H1 (cell line): ENCODE results near the gene U2SURP. TPM values are rescaled to one million over a fixed set of nuclear protein-coding genes. Genes with fewer than 3 reads are reported as not detected.

Experiments used
- CTCF ChIA-PET: fragments of 300-600 bp; sonication (Branson Sonifier 250); formaldehyde crosslinking; loops from one replicate; lab custom pipeline; 2021; ENCODE audit not compliant: partially characterized antibody; lab: Charles Lee
- POLR2A ChIA-PET: fragments of 300-600 bp; sonication (Branson Sonifier 250); formaldehyde crosslinking; loops from one replicate; lab custom pipeline; 2021; ENCODE audit warnings: inconsistent platforms; ENCODE audit not compliant: partially characterized antibody; lab: Charles Lee
- DNase-seq, 2 experiments: peaks; one replicate each; pipeline versions ENCODE4 v3.0.0 to v3.0.0-alpha.2; 2010 to 2022; ENCODE audit warnings: low spot score in 2 of 2, low read depth in 1 of 2, mixed read lengths in 1 of 2
- FAIRE-seq: peaks from 2 replicates; lab custom pipeline; 2011; peaks lifted over from hg19 to GRCh38; lab: Jason Lieb, UNC
- H2AFZ ChIP-seq: 2 replicates; pipeline ENCODE4 v1.8.1; 2012; ENCODE audit warnings: low read length, inconsistent platforms
- H2AK5ac ChIP-seq: 2 replicates; pipeline ENCODE4 v1.6.1; 2013; ENCODE audit warnings: low read depth, low read length
- H2BK120ac ChIP-seq: replicated peaks from 2 replicates; pipeline ENCODE3; 2013; ENCODE audit warnings: low read depth, low read length, inconsistent platforms
- H2BK12ac ChIP-seq: 2 replicates; pipeline ENCODE4 v1.6.1; 2013; ENCODE audit warnings: low read depth, low read length
- H2BK15ac ChIP-seq: 2 replicates; pipeline ENCODE4 v1.6.1; 2013; ENCODE audit warnings: low read length
- H2BK20ac ChIP-seq: 2 replicates; pipeline ENCODE4 v1.6.1; 2013; ENCODE audit warnings: low read length
- H2BK5ac ChIP-seq: 2 replicates; pipeline ENCODE4 v1.6.1; 2013; ENCODE audit warnings: low read depth, low read length
- H3K14ac ChIP-seq: 2 replicates; pipeline ENCODE4 v1.6.1; 2013; ENCODE audit warnings: inconsistent platforms; ENCODE audit not compliant: insufficient read length
- H3K18ac ChIP-seq: 2 replicates; pipeline ENCODE4 v1.6.1; 2013; ENCODE audit warnings: low read length; ENCODE audit errors: extremely low read depth
- H3K23ac ChIP-seq: 2 replicates; pipeline ENCODE4 v1.6.1; 2013; ENCODE audit warnings: inconsistent platforms; ENCODE audit not compliant: insufficient read length
- H3K23me2 ChIP-seq: 2 replicates; pipeline ENCODE4 v1.6.1; 2013; ENCODE audit warnings: low read depth, low read length
- H3K27ac ChIP-seq: 2 replicates; pipeline ENCODE4 v1.6.1; 2011; ENCODE audit warnings: low read depth, low read length, inconsistent platforms
- H3K27me3 ChIP-seq, 4 experiments: replicated peaks in 1 of 4; 1 replicate in 1 of 4; 2 replicates in 3 of 4; pipeline versions ENCODE4 v1.6.1 to v1.8.1; 2011 to 2013; ENCODE audit warnings: low read length in 3 of 4, mild to moderate bottlenecking in 3 of 4, inconsistent platforms in 2 of 4, mixed read lengths in 2 of 4, moderate library complexity in 1 of 4; ENCODE audit not compliant: control insufficient read depth in 3 of 4, insufficient read depth in 3 of 4; ENCODE audit errors: extremely low read depth in 1 of 4
- H3K36me3 ChIP-seq, 4 experiments: 2 replicates each; pipeline versions ENCODE4 v1.6.1 to v1.8.1; 2011 to 2013; ENCODE audit warnings: mild to moderate bottlenecking in 4 of 4, low read length in 3 of 4, moderate library complexity in 2 of 4, control low read depth in 1 of 4, inconsistent platforms in 1 of 4; ENCODE audit not compliant: insufficient read depth in 4 of 4, control insufficient read depth in 2 of 4
- H3K4ac ChIP-seq: replicated peaks from 2 replicates; pipeline ENCODE3; 2013; ENCODE audit warnings: low read length, low read depth, mixed read lengths, inconsistent platforms; ENCODE audit not compliant: insufficient read length
- H3K4me1 ChIP-seq, 4 experiments: replicated peaks in 1 of 4; 1 replicate in 1 of 4; 2 replicates in 3 of 4; pipeline versions ENCODE4 v1.6.1 to v1.8.1; 2011 to 2013; ENCODE audit warnings: low read length in 3 of 4, inconsistent platforms in 2 of 4, mixed read lengths in 1 of 4; ENCODE audit not compliant: insufficient read depth in 4 of 4, control insufficient read depth in 3 of 4
- H3K4me2 ChIP-seq, 2 experiments: 2 replicates each; pipeline versions ENCODE4 v1.6.1 to v1.8.1; 2011 to 2013; ENCODE audit warnings: low read depth in 2 of 2, low read length in 2 of 2, control low read depth in 1 of 2, inconsistent platforms in 1 of 2, mild to moderate bottlenecking in 1 of 2; ENCODE audit not compliant: insufficient read depth in 1 of 2
- H3K4me3 ChIP-seq, 4 experiments: fragments of 200-600, 300-600 bp in 1 of 4; sonication (generic), shearing (Covaris generic), sonication (Bioruptor Twin) in 1 of 4; 2 replicates each; pipeline versions ENCODE4 v1.5.1 to v1.8.1; 2011 to 2016; ENCODE audit warnings: low read length in 4 of 4, low read depth in 3 of 4, control low read depth in 2 of 4, inconsistent platforms in 2 of 4, mild to moderate bottlenecking in 2 of 4, mixed read lengths in 1 of 4, moderate library complexity in 1 of 4; ENCODE audit not compliant: insufficient read depth in 2 of 4; ENCODE audit errors: extremely low read depth in 1 of 4
- H3K56ac ChIP-seq: replicated peaks from 2 replicates; pipeline ENCODE3; 2013; ENCODE audit warnings: low read depth, mild to moderate bottlenecking, mixed read lengths, low read length, inconsistent platforms; ENCODE audit not compliant: insufficient read length
- H3K79me1 ChIP-seq: 2 replicates; pipeline ENCODE4 v1.6.1; 2013; ENCODE audit warnings: low read depth, low read length, control low read depth
- H3K79me2 ChIP-seq, 2 experiments: 2 replicates each; pipeline versions ENCODE4 v1.6.1 to v1.8.1; 2012 to 2013; ENCODE audit warnings: low read length in 2 of 2, mild to moderate bottlenecking in 2 of 2, inconsistent platforms in 1 of 2; ENCODE audit not compliant: insufficient read depth in 2 of 2, control insufficient read depth in 1 of 2
- H3K9ac ChIP-seq, 4 experiments: replicated peaks in 1 of 4; 1 replicate in 1 of 4; 2 replicates in 3 of 4; pipeline versions ENCODE4 v1.6.1 to v1.8.1; 2011 to 2013; ENCODE audit warnings: low read depth in 3 of 4, low read length in 3 of 4, control low read depth in 2 of 4, mild to moderate bottlenecking in 2 of 4, moderate library complexity in 2 of 4, inconsistent platforms in 1 of 4; ENCODE audit errors: extremely low read depth in 1 of 4
- H3K9me3 ChIP-seq, 2 experiments: 2 replicates each; pipeline versions ENCODE4 v1.6.1 to v1.8.1; 2012 to 2013; ENCODE audit warnings: mild to moderate bottlenecking in 2 of 2, moderate library complexity in 2 of 2, control low read depth in 1 of 2, inconsistent platforms in 1 of 2, low read depth in 1 of 2, low read length in 1 of 2, mixed read lengths in 1 of 2; ENCODE audit not compliant: insufficient read depth in 2 of 2
- H4K20me1 ChIP-seq, 2 experiments: replicated peaks in 1 of 2; 2 replicates each; pipeline versions ENCODE3 to v1.8.1; 2011 to 2013; ENCODE audit warnings: inconsistent platforms in 2 of 2, low read length in 2 of 2, mild to moderate bottlenecking in 1 of 2; ENCODE audit not compliant: insufficient read depth in 2 of 2, control insufficient read depth in 1 of 2
- H4K5ac ChIP-seq: 2 replicates; pipeline ENCODE4 v1.6.1; 2013; ENCODE audit warnings: low read length, low read depth, mixed read lengths, inconsistent platforms; ENCODE audit not compliant: insufficient read length
- H4K8ac ChIP-seq: 2 replicates; pipeline ENCODE4 v1.8.0; 2013; ENCODE audit warnings: mild to moderate bottlenecking, moderate library complexity, low read length, inconsistent platforms; ENCODE audit not compliant: insufficient read depth; ENCODE audit errors: extremely low read depth
- H4K91ac ChIP-seq: replicated peaks from 2 replicates; pipeline ENCODE3; 2013; ENCODE audit warnings: low read length, mixed read lengths, inconsistent platforms; ENCODE audit not compliant: insufficient read length
- BRCA1 ChIP-seq: IDR thresholded peaks from 2 replicates; pipeline ENCODE4 v1.6.1; 2012; ENCODE audit warnings: low read depth, low read length, improper control_type of control experiment
- CBX5 ChIP-seq: fragments of 300-800, 300-1000 bp; sonication (generic); IDR thresholded peaks from 2 replicates; pipeline ENCODE4 v1.7.1; 2016; ENCODE audit warnings: antibody characterized with exemption, low read length, low read depth
- CEBPB ChIP-seq: IDR thresholded peaks from 2 replicates; pipeline ENCODE4 v1.6.1; 2012; ENCODE audit warnings: low read depth, low read length
- E2F6 ChIP-seq: IDR thresholded peaks from 2 replicates; pipeline ENCODE4 v1.6.1; 2012; ENCODE audit warnings: inconsistent platforms
- GABPA ChIP-seq: IDR thresholded peaks from 2 replicates; pipeline ENCODE4 v1.6.1; 2011; ENCODE audit warnings: mild to moderate bottlenecking, low read length, moderate library complexity, borderline replicate concordance; ENCODE audit not compliant: insufficient read depth
- KDM1A ChIP-seq: fragments of 200-600, 300-600 bp; sonication (generic); IDR thresholded peaks from 2 replicates; pipeline ENCODE4 v1.7.1; 2016; ENCODE audit warnings: mild to moderate bottlenecking, low read length, borderline replicate concordance
- KDM5A ChIP-seq: fragments of 200-600 bp; IDR thresholded peaks from 2 replicates; pipeline ENCODE4 v1.7.1; 2012; ENCODE audit warnings: mild to moderate bottlenecking, low read length, inconsistent platforms, mixed read lengths
- RFX5 ChIP-seq: IDR thresholded peaks from 2 replicates; pipeline ENCODE4 v1.6.1; 2011; ENCODE audit warnings: low read depth, low read length, improper control_type of control experiment, borderline replicate concordance
- RNF2 ChIP-seq: fragments of 200-900, 300-1000 bp; sonication (generic); IDR thresholded peaks from 2 replicates; pipeline ENCODE4 v1.7.1; 2016; ENCODE audit warnings: borderline replicate concordance, low read depth, mild to moderate bottlenecking, antibody characterized with exemption, low read length; ENCODE audit not compliant: poor library complexity, severe bottlenecking; ENCODE audit errors: missing control alignments
- SP4 ChIP-seq: IDR thresholded peaks from 2 replicates; pipeline ENCODE4 v1.6.1; 2012; ENCODE audit warnings: low read length, inconsistent platforms
- TAF1 ChIP-seq: IDR thresholded peaks from 2 replicates; pipeline ENCODE4 v1.6.1; 2011; ENCODE audit warnings: mild to moderate bottlenecking, low read depth, low read length
- ZNF274 ChIP-seq: IDR thresholded peaks from 2 replicates; pipeline ENCODE4 v1.7.0; 2012; ENCODE audit warnings: low read length, borderline replicate concordance; ENCODE audit errors: extremely low read depth
- WGBS, 2 experiments: shearing (Covaris generic) in 1 of 2; methylation state at CpG; one replicate each; pipeline versions ENCODE4 v1.1.6 to v1.1.7; 2013 to 2015; ENCODE audit warnings: low lambda C conversion rate in 2 of 2, mixed read lengths in 2 of 2, inconsistent platforms in 1 of 2, low coverage in 1 of 2, missing lambda C conversion rate in 1 of 2; ENCODE audit not compliant: insufficient replicate concordance in 2 of 2, insufficient coverage in 1 of 2, insufficient read length in 1 of 2; ENCODE audit errors: extremely low coverage in 1 of 2, missing lambda C conversion rate in 1 of 2; 5-methylcytosine and 5-hydroxymethylcytosine counted together
- polyA plus RNA-seq, 7 experiments: library from polyadenylated mRNA; depleted of rRNA in 3 of 7; stranded (reverse) in 5 of 7; unstranded in 2 of 7; fragments of >200 nt in 5 of 7; fragments of 200-250 nt in 2 of 7; gene quantifications; 1 replicate in 5 of 7; 2 replicates in 1 of 7; 4 replicates in 1 of 7; pipeline versions ENCODE4 v1.2.1 to v1.2.3, GENCODE V29; 2011 to 2013; ENCODE audit warnings: missing spikeins in 2 of 7, mixed read lengths in 2 of 7
- total RNA-seq: library from RNA; stranded (reverse); fragmentation: NEBNext Ultra II Directional; extraction: Animal tissue kit (Norgen Biotek cat#: 25700); gene quantifications from 2 replicates; pipeline ENCODE4 v1.2.1, GENCODE V29; 2021
- TF ChIP-seq, protein P1 (sequence below): IDR thresholded peaks from 2 replicates; pipeline ENCODE4 v1.6.1; 2011; ENCODE audit warnings: low read depth, mild to moderate bottlenecking, low read length; ENCODE audit not compliant: insufficient read depth

Gene U2SURP
- total and polyA plus RNA-seq, 2 of the 8 experiments (the other 6 are each of a cell fraction or from before 2014, with no cell fraction given), result 22.2 to 167 TPM

GRCh38 chr3:143066033-143066432 is 64.7 kb downstream of the U2SURP start:
- FAIRE-seq, result no peak
- H3K4ac ChIP-seq, result no peak overlapping the region
- TF ChIP-seq E2F6 (no peak), SP4 (no peak), RNF2 (no peak), CEBPB (no peak), KDM1A (no peak), CBX5 (no peak), TAF1 (no peak), ZNF274 (no peak), GABPA (no peak), BRCA1 (no peak), RFX5 (no peak), KDM5A (no peak)
- TF ChIP-seq, protein P1, sequence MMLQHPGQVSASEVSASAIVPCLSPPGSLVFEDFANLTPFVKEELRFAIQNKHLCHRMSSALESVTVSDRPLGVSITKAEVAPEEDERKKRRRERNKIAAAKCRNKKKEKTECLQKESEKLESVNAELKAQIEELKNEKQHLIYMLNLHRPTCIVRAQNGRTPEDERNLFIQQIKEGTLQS, result no peak

More at GRCh38 chr3:143066033-143066432, 64.7 kb downstream of the U2SURP start:
- H4K5ac ChIP-seq, result no peak overlapping the region
- no peak overlapping the region for H3K14ac ChIP-seq
- no peak overlapping the region for H3K4me2 ChIP-seq
- 93% methylated on average over 4 of the region's 4 CpGs; no CpG with 5 or more reads in 1 of the 2 experiments for WGBS, 2 experiments
- DNase-seq, result no peak
- peaks cover 0 to 1% (median 0%) of the 10 kb centered on the region in 4 experiments; a peak in 1 of 7 replicates for H3K27me3 ChIP-seq
- no peak overlapping the region for H3K4me3 ChIP-seq
- no peaks in the 10 kb centered on the region for H3K79me1 ChIP-seq
- H3K9me3 ChIP-seq, result no peaks in the 10 kb centered on the region
- no peak overlapping the region for H4K8ac ChIP-seq
- no peak overlapping the region for H2BK15ac ChIP-seq
- H2BK12ac ChIP-seq, result no peak overlapping the region
- H3K18ac ChIP-seq, result no peak overlapping the region
- no peaks in the 10 kb centered on the region; a peak in 1 of 8 replicates for H3K36me3 ChIP-seq
- no peaks in the 10 kb centered on the region for H4K20me1 ChIP-seq
- no peak overlapping the region for H2AFZ ChIP-seq
- POLR2A ChIA-PET, result interaction anchor here (0.8 to 1.5 kb wide), 3 partner anchors 9 to 65 kb away, joined by 3 to 5 read pairs (median 3); partner anchors contain the start of gene U2SURP
- H2BK5ac ChIP-seq, result no peak overlapping the region
- no peak overlapping the region for H2AK5ac ChIP-seq
- CTCF ChIA-PET, result no interaction called here
- H2BK20ac ChIP-seq, result no peak overlapping the region
- H3K9ac ChIP-seq, result no peak overlapping the region
- no peak overlapping the region for H3K23ac ChIP-seq
- H2BK120ac ChIP-seq, result no peak overlapping the region
- no peaks in the 10 kb centered on the region for H3K79me2 ChIP-seq
- no peaks in the 10 kb centered on the region; the same call in 1 of the 2 replicates for H3K23me2 ChIP-seq
- no peak overlapping the region for H3K56ac ChIP-seq
- H3K4me1 ChIP-seq, result peaks cover 0 to 7% (median 5%) of the 10 kb centered on the region in 4 experiments; a peak in 4 of 7 replicates
- H3K27ac ChIP-seq, result no peak overlapping the region
- no peak overlapping the region for H4K91ac ChIP-seq
